Muscle layer of duodenum (tissue), 2 donors: Measurements from ENCODE around the gene CRYBA1.
"Not testable (repeated sequence)": the region's sequence is repeated elsewhere in the genome, so short reads cannot be mapped to it uniquely, and the experiment has no call there.

Experiments
- H3K27ac ChIP-seq: one replicate; pipeline ENCODE4 v1.7.0; 2013; ENCODE audit warnings: mild to moderate bottlenecking, low read length
- H3K27me3 ChIP-seq: one replicate; pipeline ENCODE4 v1.7.0; 2013; ENCODE audit warnings: low read depth, mild to moderate bottlenecking, control low read depth, low read length
- H3K36me3 ChIP-seq, 2 donors: one replicate each; pipeline ENCODE4 v1.7.0; 2013; ENCODE audit warnings: low read length in 2 of 2, control low read depth in 1 of 2, mild to moderate bottlenecking in 1 of 2; ENCODE audit not compliant: insufficient read depth in 2 of 2, control insufficient read depth in 1 of 2
- H3K4me1 ChIP-seq, 2 donors: one replicate each; pipeline ENCODE4 v1.7.0; 2013; ENCODE audit warnings: low read length in 2 of 2, mild to moderate bottlenecking in 2 of 2, control low read depth in 1 of 2, moderate library complexity in 1 of 2; ENCODE audit not compliant: insufficient read depth in 2 of 2, control insufficient read depth in 1 of 2
- H3K4me3 ChIP-seq, 2 donors: one replicate each; pipeline ENCODE4 v1.7.0; 2013; ENCODE audit warnings: low read length in 2 of 2, low read depth in 1 of 2, mild to moderate bottlenecking in 1 of 2
- H3K9me3 ChIP-seq, 2 donors: one replicate each; pipeline ENCODE4 v1.7.0; 2013; ENCODE audit warnings: low read length in 2 of 2, control low read depth in 1 of 2, mild to moderate bottlenecking in 1 of 2; ENCODE audit not compliant: control insufficient read depth in 1 of 2
- donor health status: healthy.

Gene CRYBA1

GRCh38 chr17:29246628-29247027, at the start of gene CRYBA1:
Gene CRYBA1, plus strand, starts transcription at chr17:29246859. Its CDS starts 5 bp downstream, at chr17:29246864.
- no peaks in the 10 kb centered on the region for H3K9me3 ChIP-seq
- no peaks in the 10 kb centered on the region for H3K4me1 ChIP-seq
- no peaks in the 10 kb centered on the region for H3K27me3 ChIP-seq
- no peaks in the 10 kb centered on the region for H3K36me3 ChIP-seq
- H3K4me3 ChIP-seq = no peak within 1 kb of the TSS
- H3K27ac ChIP-seq = no peak within 1 kb of the TSS

- no peaks in the 10 kb centered on the region for H3K36me3 ChIP-seq
- no peak overlapping the region for H3K27ac ChIP-seq
- no peaks in the 10 kb centered on the region for H3K27me3 ChIP-seq
- no peaks in the 10 kb centered on the region for H3K9me3 ChIP-seq
- no peak overlapping the region for H3K4me3 ChIP-seq
- H3K4me1 ChIP-seq = no peaks in the 10 kb centered on the region
Measured at GRCh38 chr17:29197516-29198272, 49.0 kb upstream of the CRYBA1 start.

GRCh38 chr17:29204068-29204804, 42.4 kb upstream of the CRYBA1 start:
- H3K27ac ChIP-seq, H3K27me3 ChIP-seq, H3K4me3 ChIP-seq, H3K36me3 ChIP-seq, H3K4me1 ChIP-seq, H3K9me3 ChIP-seq: not testable (repeated sequence)

- no peaks in the 10 kb centered on the region for H3K36me3 ChIP-seq
- H3K4me3 ChIP-seq = no peak overlapping the region
- no peaks in the 10 kb centered on the region for H3K9me3 ChIP-seq
- no peak overlapping the region for H3K27ac ChIP-seq
- no peaks in the 10 kb centered on the region for H3K27me3 ChIP-seq
- H3K4me1 ChIP-seq = no peaks in the 10 kb centered on the region
Measured at GRCh38 chr17:29205047-29205446, 41.6 kb upstream of the CRYBA1 start.

GRCh38 chr17:29207975-29208374, 38.7 kb upstream of the CRYBA1 start:
- Histone ChIP-seq H3K27ac (no peak overlapping the region), H3K27me3 (no peaks in the 10 kb centered on the region), H3K36me3 (no peaks in the 10 kb centered on the region), H3K4me3 (no peak overlapping the region), H3K4me1 (no peaks in the 10 kb centered on the region), H3K9me3 (no peaks in the 10 kb centered on the region)

GRCh38 chr17:29209073-29209472, 37.6 kb upstream of the CRYBA1 start:
- Histone ChIP-seq H3K9me3 (no peaks in the 10 kb centered on the region), H3K4me1 (no peaks in the 10 kb centered on the region), H3K27me3 (no peaks in the 10 kb centered on the region), H3K36me3 (no peaks in the 10 kb centered on the region), H3K4me3 (no peak overlapping the region), H3K27ac (no peak overlapping the region)

- Histone ChIP-seq H3K9me3 (no peaks in the 10 kb centered on the region), H3K27ac (no peak overlapping the region), H3K36me3 (no peaks in the 10 kb centered on the region), H3K4me3 (no peak overlapping the region), H3K27me3 (no peaks in the 10 kb centered on the region), H3K4me1 (no peaks in the 10 kb centered on the region)
Measured at GRCh38 chr17:29210879-29211278, 35.8 kb upstream of the CRYBA1 start.

- no peaks in the 10 kb centered on the region for H3K27me3 ChIP-seq
- no peak overlapping the region for H3K4me3 ChIP-seq
- H3K9me3 ChIP-seq = no peaks in the 10 kb centered on the region
- no peaks in the 10 kb centered on the region for H3K4me1 ChIP-seq
- no peak overlapping the region for H3K27ac ChIP-seq
- H3K36me3 ChIP-seq = no peaks in the 10 kb centered on the region
Measured at GRCh38 chr17:29212094-29212631, 34.5 kb upstream of the CRYBA1 start.

GRCh38 chr17:29212681-29213121, 34.0 kb upstream of the CRYBA1 start:
- Histone ChIP-seq H3K27ac (no peak overlapping the region), H3K4me3 (no peak overlapping the region), H3K4me1 (no peaks in the 10 kb centered on the region), H3K36me3 (no peaks in the 10 kb centered on the region), H3K27me3 (no peaks in the 10 kb centered on the region), H3K9me3 (no peaks in the 10 kb centered on the region)

- Histone ChIP-seq H3K36me3 (no peaks in the 10 kb centered on the region), H3K9me3 (no peaks in the 10 kb centered on the region), H3K4me1 (peaks cover 0 to 5% of the 10 kb centered on the region in 2 donors), H3K27me3 (no peaks in the 10 kb centered on the region), H3K4me3 (no peak overlapping the region), H3K27ac (no peak overlapping the region)
Measured at GRCh38 chr17:29214215-29215146, 32.2 kb upstream of the CRYBA1 start.

- peaks cover 0 to 8% of the 10 kb centered on the region in 2 donors for H3K4me1 ChIP-seq
- no peak overlapping the region for H3K27ac ChIP-seq
- no peaks in the 10 kb centered on the region for H3K27me3 ChIP-seq
- no peak overlapping the region for H3K4me3 ChIP-seq
- H3K36me3 ChIP-seq = no peaks in the 10 kb centered on the region
- H3K9me3 ChIP-seq = no peaks in the 10 kb centered on the region
Measured at GRCh38 chr17:29215174-29215573, 31.5 kb upstream of the CRYBA1 start.
